WTC11 (cell line): ENCODE data around the gene TKTL1. TPM values are rescaled to one million over a fixed set of nuclear protein-coding genes. Genes with fewer than 3 reads are reported as not detected.

Experiments
- ATAC-seq: fragments of 200-7000 bp; cut with Tn5 transposase; 2 replicates; pipeline ENCODE4 v1.10.0; 2021; ENCODE audit warnings: mild to moderate bottlenecking, moderate library complexity
- CTCF ChIA-PET: fragments of 300-600 bp; sonication (Branson Sonifier 250); formaldehyde crosslinking; loops from one replicate; lab custom pipeline; 2021; ENCODE audit warnings: antibody characterized with exemption; lab: Charles Lee
- POLR2A ChIA-PET: fragments of 350-600 bp; sonication (Branson Sonifier 250); formaldehyde crosslinking; loops from one replicate; lab custom pipeline; 2021; ENCODE audit warnings: antibody characterized with exemption; lab: Charles Lee
- DNase-seq: peaks from one replicate; pipeline ENCODE4 v3.0.0; 2021; ENCODE audit warnings: low spot score
- H3K27ac Mint-ChIP-seq: 2 replicates; pipeline ENCODE4 v1.8.0; 2021; ENCODE audit warnings: mixed read lengths
- H3K27me3 Mint-ChIP-seq: 2 replicates; pipeline ENCODE4 v1.8.0; 2021; ENCODE audit warnings: low read depth, mild to moderate bottlenecking, moderate library complexity, mixed read lengths
- H3K36me3 Mint-ChIP-seq: 2 replicates; pipeline ENCODE4 v1.8.0; 2021; ENCODE audit warnings: mixed read lengths
- H3K4me1 Mint-ChIP-seq: 2 replicates; pipeline ENCODE4 v1.8.0; 2022; ENCODE audit warnings: mixed read lengths
- H3K4me3 Mint-ChIP-seq: 2 replicates; pipeline ENCODE4 v1.8.0; 2021; ENCODE audit warnings: mild to moderate bottlenecking, moderate library complexity, mixed read lengths
- H3K9me3 Mint-ChIP-seq: 2 replicates; pipeline ENCODE4 v1.8.0; 2021; ENCODE audit warnings: mixed read lengths
- ARID4B ChIP-seq: sonication (generic); formaldehyde crosslinking; IDR thresholded peaks from 2 replicates; pipeline ENCODE4 v1.8.0; 2023; ENCODE audit warnings: missing genetic modification reagents, mild to moderate bottlenecking, borderline replicate concordance
- ATF1 ChIP-seq: sonication (generic); formaldehyde crosslinking; IDR thresholded peaks from 2 replicates; pipeline ENCODE4 v1.8.1; 2023; ENCODE audit warnings: mild to moderate bottlenecking, moderate library complexity, missing genetic modification reagents
- ATF2 ChIP-seq: sonication (generic); formaldehyde crosslinking; IDR thresholded peaks from 2 replicates; pipeline ENCODE4 v1.8.1; 2022; ENCODE audit warnings: low read depth, missing genetic modification reagents, borderline replicate concordance
- CDX4 ChIP-seq: fragments of 250-450 bp; sonication (Bioruptor Pico); IDR thresholded peaks from 2 replicates; pipeline ENCODE4 v1.9.0; 2021; ENCODE audit warnings: moderate library complexity, mild to moderate bottlenecking, inconsistent platforms, borderline replicate concordance
- CREB1 ChIP-seq: sonication (generic); formaldehyde crosslinking; IDR thresholded peaks from 2 replicates; pipeline ENCODE4 v1.8.0; 2023; ENCODE audit warnings: mild to moderate bottlenecking, missing genetic modification reagents
- CREM ChIP-seq: sonication (generic); formaldehyde crosslinking; IDR thresholded peaks from 2 replicates; pipeline ENCODE4 v1.8.1; 2022; ENCODE audit warnings: mild to moderate bottlenecking, missing genetic modification reagents, moderate library complexity
- E2F5 ChIP-seq: sonication (generic); formaldehyde crosslinking; IDR thresholded peaks from 2 replicates; pipeline ENCODE4 v1.8.1; 2022; ENCODE audit warnings: mild to moderate bottlenecking, moderate library complexity, missing genetic modification reagents
- GRHL2 ChIP-seq: fragments of 250-450 bp; sonication (Bioruptor Pico); IDR thresholded peaks from 2 replicates; pipeline ENCODE4 v1.8.0; 2022; ENCODE audit warnings: mild to moderate bottlenecking, moderate library complexity; ENCODE audit not compliant: insufficient replicate concordance, severe bottlenecking
- IRF2 ChIP-seq: sonication (generic); formaldehyde crosslinking; IDR thresholded peaks from 2 replicates; pipeline ENCODE4 v1.8.0; 2022; ENCODE audit warnings: low read depth, missing genetic modification reagents, borderline replicate concordance
- JAZF1 ChIP-seq: fragments of 250-450 bp; sonication (Bioruptor Pico); IDR thresholded peaks from 2 replicates; pipeline ENCODE4 v1.9.0; 2021; ENCODE audit warnings: moderate library complexity, mild to moderate bottlenecking, inconsistent platforms
- KAT7 ChIP-seq: sonication (generic); formaldehyde crosslinking; IDR thresholded peaks from 2 replicates; pipeline ENCODE4 v1.8.1; 2023; ENCODE audit warnings: missing genetic modification reagents, mild to moderate bottlenecking, borderline replicate concordance
- MYBL2 ChIP-seq: sonication (generic); formaldehyde crosslinking; IDR thresholded peaks from 2 replicates; pipeline ENCODE4 v1.8.1; 2023; ENCODE audit warnings: mild to moderate bottlenecking, moderate library complexity, missing genetic modification reagents
- OVOL2 ChIP-seq: fragments of 250-450 bp; sonication (Bioruptor Pico); IDR thresholded peaks from 2 replicates; pipeline ENCODE4 v1.9.0; 2021; ENCODE audit warnings: mild to moderate bottlenecking, borderline replicate concordance
- RELA ChIP-seq: sonication (generic); formaldehyde crosslinking; IDR thresholded peaks from 2 replicates; pipeline ENCODE4 v1.8.1; 2022; ENCODE audit warnings: missing genetic modification reagents, mild to moderate bottlenecking, borderline replicate concordance
- SMAD3 ChIP-seq: sonication (generic); formaldehyde crosslinking; IDR thresholded peaks from 2 replicates; pipeline ENCODE4 v1.8.0; 2022; ENCODE audit warnings: missing genetic modification reagents, mild to moderate bottlenecking, borderline replicate concordance
- SP1 ChIP-seq: sonication (generic); formaldehyde crosslinking; conservative IDR thresholded peaks from 2 replicates; pipeline ENCODE4 v1.8.1; 2022; ENCODE audit warnings: missing genetic modification reagents
- USF2 ChIP-seq: sonication (generic); formaldehyde crosslinking; IDR thresholded peaks from 2 replicates; pipeline ENCODE4 v1.8.1; 2023; ENCODE audit warnings: mild to moderate bottlenecking, missing genetic modification reagents, moderate library complexity
- ZMAT4 ChIP-seq: fragments of 250-450 bp; sonication (Bioruptor Pico); IDR thresholded peaks from 2 replicates; pipeline ENCODE4 v1.9.0; 2021; ENCODE audit warnings: mild to moderate bottlenecking
- ZNF121 ChIP-seq: sonication (generic); formaldehyde crosslinking; IDR thresholded peaks from 2 replicates; pipeline ENCODE4 v1.8.0; 2023; ENCODE audit warnings: missing genetic modification reagents
- ZNF281 ChIP-seq: sonication (generic); formaldehyde crosslinking; IDR thresholded peaks from 2 replicates; pipeline ENCODE4 v1.8.0; 2023; ENCODE audit warnings: mild to moderate bottlenecking, missing genetic modification reagents
- ZNF423 ChIP-seq: fragments of 250-450 bp; sonication (Bioruptor Pico); IDR thresholded peaks from 2 replicates; pipeline ENCODE4 v2.1.2; 2022; ENCODE audit warnings: mild to moderate bottlenecking, moderate library complexity
- ZNF425 ChIP-seq: fragments of 250-450 bp; sonication (Bioruptor Pico); conservative IDR thresholded peaks from 2 replicates; pipeline ENCODE4 v1.9.0; 2021; ENCODE audit warnings: mild to moderate bottlenecking
- total RNA-seq: library from RNA; stranded (reverse); gene quantifications from 3 replicates; pipeline ENCODE4 v1.2.3, GENCODE V29; 2021

TKTL1 gene
- total RNA-seq, 1 experiment from 2014 or later, result 0.46 TPM

GRCh38 chrX:154352012-154352401, 56.4 kb downstream of the TKTL1 start:
- ChIA-PET POLR2A (no interaction called here), CTCF (no interaction called here)
- Mint-ChIP-seq H3K4me3 (no peak overlapping the region), H3K27me3 (no peaks in the 10 kb centered on the region), H3K9me3 (no peaks in the 10 kb centered on the region), H3K36me3 (peaks cover 20% of the 10 kb centered on the region), H3K4me1 (peaks cover 5% of the 10 kb centered on the region; the same call in 1 of the 2 replicates), H3K27ac (no peak overlapping the region)
- ATAC-seq (no peak), DNase-seq (no peak)
- TF ChIP-seq USF2 (CRISPR knock-in tag), result no peak
- TF ChIP-seq ZNF121 (CRISPR knock-in tag), result no peak
- TF ChIP-seq IRF2 (CRISPR knock-in tag), result no peak
- no peak for TF ChIP-seq JAZF1
- no peak for TF ChIP-seq GRHL2 (CRISPR knock-in tag)
- no peak for TF ChIP-seq RELA
- no peak for TF ChIP-seq CREB1 (CRISPR knock-in tag)
- TF ChIP-seq E2F5, result no peak
- no peak for TF ChIP-seq ATF2 (CRISPR knock-in tag)
- TF ChIP-seq KAT7 (CRISPR knock-in tag), result no peak
- TF ChIP-seq MYBL2, result no peak
- TF ChIP-seq ATF1 (CRISPR knock-in tag), result no peak
- TF ChIP-seq SP1 (CRISPR knock-in tag), result no peak
- no peak for TF ChIP-seq ZMAT4 (CRISPR knock-in tag)
- TF ChIP-seq ZNF281, result no peak
- no peak for TF ChIP-seq ZNF423 (CRISPR knock-in tag)

GRCh38 chrX:154352466-154352865, 56.9 kb downstream of the TKTL1 start:
- Mint-ChIP-seq H3K9me3 (no peaks in the 10 kb centered on the region), H3K27ac (no peak overlapping the region), H3K36me3 (peaks cover 22% of the 10 kb centered on the region), H3K27me3 (no peaks in the 10 kb centered on the region), H3K4me1 (0 out of 2 replicates have a peak, but pooled peaks cover under 1% of the 10 kb centered on the region), H3K4me3 (no peak overlapping the region)
- ChIA-PET POLR2A (no interaction called here), CTCF (no interaction called here)
- DNase-seq (no peak), ATAC-seq (no peak)
- TF ChIP-seq OVOL2 (no peak), CDX4 (CRISPR knock-in tag) (no peak), ZNF425 (CRISPR knock-in tag) (no peak), MYBL2 (no peak), ZNF423 (CRISPR knock-in tag) (no peak), ARID4B (CRISPR knock-in tag) (no peak), SMAD3 (CRISPR knock-in tag) (no peak), CREM (no peak)
